HL-60 (cell line): ENCODE measurements around the gene AFAP1L2.

Experiments
- REST ChIP-seq: IDR thresholded peaks from 2 replicates; pipeline ENCODE4 v1.6.1; 2012; ENCODE audit warnings: low read depth; ENCODE audit not compliant: insufficient replicate concordance
- TF ChIP-seq, protein P1 (sequence below): IDR thresholded peaks from one replicate; pipeline ENCODE4 v1.5.1; 2011; ENCODE audit warnings: low read length, control low read depth, inconsistent platforms; ENCODE audit not compliant: insufficient read depth

DNA sequence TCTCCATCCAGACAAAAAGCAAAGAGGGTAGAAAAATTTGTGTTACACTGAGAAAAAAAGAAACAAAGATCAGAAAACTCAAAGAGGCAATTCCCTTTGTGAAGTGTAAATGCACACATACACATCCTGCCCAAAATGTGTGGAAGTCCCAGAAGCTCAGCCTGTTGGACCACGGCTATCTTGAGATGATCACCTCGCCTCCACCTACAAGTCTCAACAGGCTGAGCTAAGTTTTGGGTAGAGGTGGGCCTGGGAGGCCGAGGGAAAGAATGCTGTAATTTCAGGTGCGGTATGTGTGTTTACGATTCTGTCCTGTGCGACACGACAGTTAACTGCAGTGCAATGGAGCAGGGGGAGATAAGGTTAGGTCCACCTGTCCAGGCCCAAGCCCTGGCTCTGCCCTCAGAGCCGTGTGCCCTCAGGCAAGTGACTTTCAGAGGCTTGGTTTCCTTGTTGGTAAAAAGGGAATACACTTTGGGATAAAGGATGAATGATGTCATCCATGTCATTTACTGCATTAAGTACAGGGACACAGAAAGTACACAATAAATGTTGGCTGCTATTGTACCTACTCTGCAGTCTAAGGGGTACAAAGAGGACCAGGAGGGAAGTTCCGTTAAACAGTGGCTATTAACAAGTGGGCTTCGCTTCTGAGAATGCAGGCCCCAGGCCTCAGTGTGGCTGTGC lies 67.3 kb downstream of the AFAP1L2 start:
- TF ChIP-seq, protein P1, sequence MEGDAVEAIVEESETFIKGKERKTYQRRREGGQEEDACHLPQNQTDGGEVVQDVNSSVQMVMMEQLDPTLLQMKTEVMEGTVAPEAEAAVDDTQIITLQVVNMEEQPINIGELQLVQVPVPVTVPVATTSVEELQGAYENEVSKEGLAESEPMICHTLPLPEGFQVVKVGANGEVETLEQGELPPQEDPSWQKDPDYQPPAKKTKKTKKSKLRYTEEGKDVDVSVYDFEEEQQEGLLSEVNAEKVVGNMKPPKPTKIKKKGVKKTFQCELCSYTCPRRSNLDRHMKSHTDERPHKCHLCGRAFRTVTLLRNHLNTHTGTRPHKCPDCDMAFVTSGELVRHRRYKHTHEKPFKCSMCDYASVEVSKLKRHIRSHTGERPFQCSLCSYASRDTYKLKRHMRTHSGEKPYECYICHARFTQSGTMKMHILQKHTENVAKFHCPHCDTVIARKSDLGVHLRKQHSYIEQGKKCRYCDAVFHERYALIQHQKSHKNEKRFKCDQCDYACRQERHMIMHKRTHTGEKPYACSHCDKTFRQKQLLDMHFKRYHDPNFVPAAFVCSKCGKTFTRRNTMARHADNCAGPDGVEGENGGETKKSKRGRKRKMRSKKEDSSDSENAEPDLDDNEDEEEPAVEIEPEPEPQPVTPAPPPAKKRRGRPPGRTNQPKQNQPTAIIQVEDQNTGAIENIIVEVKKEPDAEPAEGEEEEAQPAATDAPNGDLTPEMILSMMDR: no peak
- TF ChIP-seq REST: no peak
